ENCODE results near the gene SMARCB1. TPM values are rescaled to one million over a fixed set of nuclear protein-coding genes. Genes with fewer than 3 reads are reported as not detected.

The SMARCB1 gene
- polyA plus RNA-seq, 1 donor (not counting 4 experiments of a cell fraction or from before 2014, with no cell fraction given): 95.2 TPM

- H4K20me1 ChIP-seq (ENCODE audit: control insufficient read depth, extremely low read depth, insufficient read depth, low read length): no peaks in the 10 kb centered on the region
- no peak overlapping the region for H3K4me3 ChIP-seq (ENCODE audit: control insufficient read depth in 2 of 3, extremely low read depth in 1 of 3, insufficient read depth in 2 of 3, low read depth in 1 of 3, low read length in 3 of 3)
- no peak overlapping the region for H2AFZ ChIP-seq (ENCODE audit: control insufficient read depth, low read length)
- H3K9ac ChIP-seq (ENCODE audit: control insufficient read depth, extremely low read depth, insufficient read depth, low read length): no peak overlapping the region
- dilution Hi-C loops (cut with MboI; ENCODE audit: extremely low pct_ligation_motif_present, low sequenced_read_pairs): no loop called here
- no peak overlapping the region for H3K4me2 ChIP-seq (ENCODE audit: control insufficient read depth, extremely low read depth, insufficient read depth, low read depth, low read length)
- peaks cover 36 to 46% of the 10 kb centered on the region in 2 experiments for H3K36me3 ChIP-seq (ENCODE audit: control insufficient read depth in 2 of 2, extremely low read depth in 1 of 2, insufficient read depth in 2 of 2, low read length in 2 of 2)
- no peak for FAIRE-seq
- no peaks in the 10 kb centered on the region for H3K9me1 ChIP-seq (ENCODE audit: control insufficient read depth, extremely low read depth, insufficient read depth, low read length)
- H3K27ac ChIP-seq (ENCODE audit: control insufficient read depth, insufficient read depth, low read length): no peak overlapping the region
- no peaks in the 10 kb centered on the region for H3K27me3 ChIP-seq (ENCODE audit: control insufficient read depth, extremely low read depth, insufficient read depth, low read length)
- H3K79me2 ChIP-seq (ENCODE audit: control insufficient read depth, insufficient read depth, low read length): peaks cover 5% of the 10 kb centered on the region
- DNase-seq (ENCODE audit: low read depth, low spot score): no peak
- no peaks in the 10 kb centered on the region for H3K9me3 ChIP-seq (ENCODE audit: control insufficient read depth, low read depth, low read length)
- H3K4me1 ChIP-seq (ENCODE audit: control insufficient read depth, extremely low read depth, insufficient read depth, low read length): no peaks in the 10 kb centered on the region
- no peak for TF ChIP-seq CTCF (optimal IDR thresholded peaks at IDR 0.05 in 1 of 3, IDR thresholded peaks at IDR 0.05 in 1 of 3, conservative IDR thresholded peaks at IDR 0.05 in 1 of 3; ENCODE audit: extremely low read depth in 1 of 3, insufficient read depth in 2 of 3, low read length in 3 of 3)
- TF ChIP-seq EZH2 (IDR thresholded peaks at IDR 0.05; ENCODE audit: low read length): no peak
These were observed 45.0 kb downstream of the SMARCB1 start for GRCh38 chr22:23831781-23832180.

GRCh38 chr22:23832226-23833016, 45.7 kb downstream of the SMARCB1 start:
- no peak overlapping the region for H3K4me2 ChIP-seq (ENCODE audit: control insufficient read depth, extremely low read depth, insufficient read depth, low read depth, low read length)
- H3K4me1 ChIP-seq (ENCODE audit: control insufficient read depth, extremely low read depth, insufficient read depth, low read length): no peaks in the 10 kb centered on the region
- no peak overlapping the region for H2AFZ ChIP-seq (ENCODE audit: control insufficient read depth, low read length)
- no peak overlapping the region for H3K9ac ChIP-seq (ENCODE audit: control insufficient read depth, extremely low read depth, insufficient read depth, low read length)
- no peak for DNase-seq (ENCODE audit: low read depth, low spot score)
- TF ChIP-seq CTCF (optimal IDR thresholded peaks at IDR 0.05 in 1 of 3, IDR thresholded peaks at IDR 0.05 in 1 of 3, conservative IDR thresholded peaks at IDR 0.05 in 1 of 3; ENCODE audit: extremely low read depth in 1 of 3, insufficient read depth in 2 of 3, low read length in 3 of 3) (no peak), EZH2 (IDR thresholded peaks at IDR 0.05; ENCODE audit: low read length) (no peak)
- H3K9me3 ChIP-seq (ENCODE audit: control insufficient read depth, low read depth, low read length): no peaks in the 10 kb centered on the region
- H3K79me2 ChIP-seq (ENCODE audit: control insufficient read depth, insufficient read depth, low read length): peaks cover 5% of the 10 kb centered on the region
- dilution Hi-C loops (cut with MboI; ENCODE audit: extremely low pct_ligation_motif_present, low sequenced_read_pairs): no loop called here
- FAIRE-seq: no peak
- H3K9me1 ChIP-seq (ENCODE audit: control insufficient read depth, extremely low read depth, insufficient read depth, low read length): no peaks in the 10 kb centered on the region
- H3K36me3 ChIP-seq (ENCODE audit: control insufficient read depth in 2 of 2, extremely low read depth in 1 of 2, insufficient read depth in 2 of 2, low read length in 2 of 2): peaks cover 31 to 40% of the 10 kb centered on the region in 2 experiments
- no peak overlapping the region for H3K27ac ChIP-seq (ENCODE audit: control insufficient read depth, insufficient read depth, low read length)
- H4K20me1 ChIP-seq (ENCODE audit: control insufficient read depth, extremely low read depth, insufficient read depth, low read length): no peaks in the 10 kb centered on the region
- no peak overlapping the region for H3K4me3 ChIP-seq (ENCODE audit: control insufficient read depth in 2 of 3, extremely low read depth in 1 of 3, insufficient read depth in 2 of 3, low read depth in 1 of 3, low read length in 3 of 3)
- H3K27me3 ChIP-seq (ENCODE audit: control insufficient read depth, extremely low read depth, insufficient read depth, low read length): no peaks in the 10 kb centered on the region

Data from keratinocyte (primary cell).